ENCODE measurements around the gene HSPG2. TPM values are rescaled to one million over a fixed set of nuclear protein-coding genes. Genes with fewer than 3 reads are reported as not detected.

HSPG2 gene
- total RNA-seq, 1 donor from 2014 or later: 152 TPM

DNA sequence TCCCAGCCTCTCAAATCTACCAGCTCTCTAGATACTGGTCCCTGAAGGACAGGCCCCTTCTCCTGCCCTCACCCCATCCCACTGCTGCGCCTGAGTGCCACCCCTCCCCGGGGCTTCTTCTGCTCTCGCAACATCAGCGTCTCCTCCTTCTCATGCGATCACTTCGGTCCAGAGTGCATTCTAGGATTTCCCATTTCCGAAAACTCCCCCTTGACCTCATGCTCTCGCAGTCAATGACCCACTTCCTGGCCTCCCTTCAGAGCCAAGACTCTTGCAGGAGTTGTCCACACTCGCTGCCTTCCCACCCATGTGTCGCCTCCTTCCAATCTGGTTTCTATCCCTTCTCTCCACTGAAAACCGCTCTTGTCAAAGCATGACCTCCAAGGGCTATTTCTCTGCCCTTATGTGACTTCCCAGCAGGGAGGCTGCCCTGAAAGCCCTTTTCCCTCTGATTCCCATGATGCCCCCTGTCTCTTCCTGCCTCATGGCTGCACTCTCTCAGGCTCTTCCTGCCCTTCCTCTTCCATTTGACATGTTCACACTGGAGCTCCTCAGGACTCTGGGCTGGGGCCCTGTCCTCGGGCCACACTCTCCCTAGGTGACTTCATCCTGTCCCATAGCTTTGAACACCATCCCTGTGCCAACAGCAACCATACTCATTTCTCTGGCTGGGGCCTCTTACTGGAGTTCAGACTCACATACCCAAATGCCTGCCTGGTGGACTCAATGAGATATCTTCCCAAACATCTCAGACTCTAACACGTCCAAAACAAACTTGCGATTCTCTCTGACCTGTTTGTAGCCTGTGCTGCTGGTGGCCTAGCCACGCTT lies 79.1 kb downstream of the HSPG2 start:
- Histone ChIP-seq H3K4me3 (ENCODE audit: low read length in 3 of 3) (no peak overlapping the region), H3K36me3 (ENCODE audit: control insufficient read depth in 3 of 3, insufficient read depth in 3 of 3, low read length in 3 of 3) (peaks cover 39 to 77% (median 72%) of the 10 kb centered on the region in 3 donors), H3K27ac (ENCODE audit: low read depth, low read length) (no peak overlapping the region), H3K9me3 (ENCODE audit: control insufficient read depth in 3 of 3, low read length in 3 of 3) (no peaks in the 10 kb centered on the region), H3K9ac (ENCODE audit: low read depth in 1 of 3, low read length in 3 of 3) (no peak overlapping the region), H3K27me3 (ENCODE audit: control insufficient read depth in 3 of 3, insufficient read depth in 3 of 3, low read length in 3 of 3) (no peaks in the 10 kb centered on the region), H3K4me1 (ENCODE audit: control insufficient read depth in 3 of 3, insufficient read depth in 3 of 3, low read length in 3 of 3) (peaks cover 0 to 4% (median 0%) of the 10 kb centered on the region in 3 donors)

DNA sequence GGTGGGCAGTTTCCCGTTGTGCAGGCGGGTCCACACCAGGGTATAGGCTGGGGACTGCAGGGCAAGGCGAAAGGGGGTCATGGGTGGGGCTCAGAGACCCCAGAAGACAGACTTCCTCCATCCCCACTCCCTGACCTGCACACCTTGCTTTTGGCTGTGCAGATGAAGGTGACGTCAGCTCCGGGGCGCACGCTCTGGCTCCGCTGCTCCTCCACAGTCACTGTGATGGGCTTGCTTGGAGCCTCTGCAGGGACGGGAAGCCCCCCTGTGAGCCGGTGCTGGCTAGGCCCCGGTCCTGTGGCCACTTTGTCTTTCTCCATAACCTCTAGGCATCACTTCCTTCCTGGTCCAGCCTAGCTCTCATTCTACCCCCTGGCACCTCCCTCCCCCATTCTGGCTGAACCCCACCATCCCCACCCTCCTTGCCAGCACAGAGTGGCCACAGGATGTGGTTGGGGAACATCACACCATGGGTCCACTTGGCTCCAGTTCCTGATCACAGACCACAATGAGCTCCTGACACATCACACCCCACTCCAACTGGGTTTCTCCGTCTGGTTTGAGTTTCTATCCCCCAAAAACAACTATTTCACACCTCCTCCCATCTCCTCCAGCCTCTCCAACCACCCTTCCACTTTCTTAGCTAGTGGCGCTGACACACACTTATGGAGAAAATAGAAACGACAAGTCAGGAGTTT lies 79.8 kb downstream of the HSPG2 start:
- Histone ChIP-seq H3K4me1 (ENCODE audit: control insufficient read depth in 3 of 3, insufficient read depth in 3 of 3, low read length in 3 of 3) (peaks cover 0 to 4% (median 0%) of the 10 kb centered on the region in 3 donors), H3K9ac (ENCODE audit: low read depth in 1 of 3, low read length in 3 of 3) (no peak overlapping the region), H3K27ac (ENCODE audit: low read depth, low read length) (no peak overlapping the region), H3K27me3 (ENCODE audit: control insufficient read depth in 3 of 3, insufficient read depth in 3 of 3, low read length in 3 of 3) (no peaks in the 10 kb centered on the region), H3K9me3 (ENCODE audit: control insufficient read depth in 3 of 3, low read length in 3 of 3) (no peaks in the 10 kb centered on the region), H3K36me3 (ENCODE audit: control insufficient read depth in 3 of 3, insufficient read depth in 3 of 3, low read length in 3 of 3) (peaks cover 41 to 82% (median 77%) of the 10 kb centered on the region in 3 donors), H3K4me3 (ENCODE audit: low read length in 3 of 3) (no peak overlapping the region)

DNA sequence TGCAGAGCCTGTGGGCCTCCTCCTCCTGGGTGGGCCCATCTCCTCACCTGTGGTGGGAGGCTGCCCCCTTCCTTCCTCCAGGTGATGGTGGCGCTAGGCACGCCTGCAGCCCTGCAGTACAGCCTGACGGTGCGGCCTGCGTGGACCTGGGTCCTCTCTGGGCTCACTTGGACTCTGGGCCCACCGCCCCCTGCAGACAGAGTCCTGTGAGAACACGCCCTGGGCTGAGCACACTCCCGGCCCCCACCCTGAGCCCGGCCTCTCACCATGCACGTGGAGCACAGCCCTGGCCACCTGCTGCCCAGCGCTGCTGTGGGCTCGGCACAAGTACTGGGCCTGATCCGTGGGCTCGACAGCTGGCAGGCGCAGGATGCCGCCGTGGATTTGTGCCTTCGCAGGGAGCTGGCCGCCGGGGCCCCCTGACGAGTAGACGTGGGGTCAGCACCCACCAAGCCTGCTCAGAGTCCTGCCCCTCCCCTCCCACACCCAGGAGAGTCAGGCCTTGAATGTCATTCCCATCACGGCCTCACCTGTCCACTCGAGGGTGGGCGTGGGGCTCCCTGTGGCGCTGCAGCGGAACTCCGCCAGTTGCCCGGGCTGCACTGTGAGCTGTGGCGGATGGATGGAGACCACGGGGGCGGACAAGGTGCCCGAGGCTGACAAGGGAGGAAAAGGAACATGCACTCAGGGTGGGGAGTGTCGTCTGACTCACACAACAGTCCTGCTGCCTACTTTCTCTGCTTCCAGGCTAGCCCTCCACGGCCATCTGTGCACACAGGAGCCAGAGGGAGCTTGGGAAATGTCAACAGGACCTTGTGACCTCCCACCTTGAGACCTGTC lies 81.6 kb downstream of the HSPG2 start:
- Histone ChIP-seq H3K9ac (ENCODE audit: low read depth in 1 of 3, low read length in 3 of 3) (no peak overlapping the region), H3K36me3 (ENCODE audit: control insufficient read depth in 3 of 3, insufficient read depth in 3 of 3, low read length in 3 of 3) (peaks cover 46 to 80% (median 73%) of the 10 kb centered on the region in 3 donors), H3K27me3 (ENCODE audit: control insufficient read depth in 3 of 3, insufficient read depth in 3 of 3, low read length in 3 of 3) (no peaks in the 10 kb centered on the region), H3K4me1 (ENCODE audit: control insufficient read depth in 3 of 3, insufficient read depth in 3 of 3, low read length in 3 of 3) (peaks cover 0 to 2% (median 0%) of the 10 kb centered on the region in 3 donors), H3K27ac (ENCODE audit: low read depth, low read length) (no peak overlapping the region), H3K9me3 (ENCODE audit: control insufficient read depth in 3 of 3, low read length in 3 of 3) (no peaks in the 10 kb centered on the region), H3K4me3 (ENCODE audit: low read length in 3 of 3) (no peak overlapping the region)

DNA sequence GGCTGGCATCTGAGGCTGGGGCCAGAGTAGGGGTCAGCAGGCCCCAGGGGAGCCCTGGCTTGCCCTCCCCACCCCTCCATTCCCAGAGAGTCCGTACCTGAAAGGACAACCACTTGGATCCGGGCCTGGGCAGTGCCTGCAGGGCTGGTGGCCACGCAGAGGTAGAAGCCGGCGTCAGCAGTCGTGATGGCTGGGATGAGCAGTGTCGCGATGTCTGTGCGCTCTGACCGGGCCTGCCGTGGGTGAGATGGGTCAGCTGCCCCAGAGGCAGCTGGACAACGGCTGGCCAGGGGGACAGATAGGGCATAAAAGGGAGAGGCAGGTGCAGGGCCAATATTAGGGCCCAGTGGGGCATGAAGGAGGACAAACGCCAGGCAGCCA lies 82.4 kb downstream of the HSPG2 start:
- no peaks in the 10 kb centered on the region for H3K9me3 ChIP-seq (ENCODE audit: control insufficient read depth in 3 of 3, low read length in 3 of 3)

DNA sequence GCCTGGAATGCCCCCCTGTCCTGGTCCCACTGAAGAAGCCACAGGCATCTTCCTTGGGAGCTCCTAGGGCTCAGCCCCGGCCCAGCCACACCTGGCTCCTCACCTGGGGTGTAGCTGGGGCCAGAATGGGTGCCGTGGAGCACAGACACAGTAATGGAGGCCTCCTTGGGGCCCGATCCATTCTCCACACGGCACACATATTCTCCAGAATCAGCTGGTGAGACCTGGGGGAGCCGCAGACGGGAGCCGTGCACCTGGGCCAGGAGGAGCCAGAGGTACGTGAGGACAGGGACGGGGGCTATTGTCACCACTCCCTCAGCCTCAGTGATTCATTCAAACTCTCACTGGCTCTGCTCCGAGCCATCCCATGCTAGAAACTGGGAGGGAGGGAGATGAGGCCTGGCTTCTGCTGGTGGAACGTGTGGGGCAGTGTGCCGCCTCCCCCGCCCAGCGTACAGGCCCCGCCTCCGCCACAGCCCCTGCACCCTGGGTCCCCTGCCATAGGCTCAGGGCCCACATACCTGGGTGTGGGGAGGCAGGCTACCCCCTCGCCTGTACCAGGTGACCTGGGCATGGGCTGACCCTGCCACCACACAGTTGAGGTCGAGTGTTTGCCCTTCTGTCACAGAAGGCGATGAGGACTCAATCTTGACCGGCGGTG lies 82.9 kb downstream of the HSPG2 start:
- H3K27ac ChIP-seq (ENCODE audit: low read depth, low read length): no peak overlapping the region
- peaks cover 53 to 79% (median 62%) of the 10 kb centered on the region in 3 donors for H3K36me3 ChIP-seq (ENCODE audit: control insufficient read depth in 3 of 3, insufficient read depth in 3 of 3, low read length in 3 of 3)

More for the DNA sequence above, 82.4 kb downstream of the HSPG2 start:
- H3K36me3 ChIP-seq (ENCODE audit: control insufficient read depth in 3 of 3, insufficient read depth in 3 of 3, low read length in 3 of 3): peaks cover 53 to 81% (median 67%) of the 10 kb centered on the region in 3 donors
- H3K4me1 ChIP-seq (ENCODE audit: control insufficient read depth in 3 of 3, insufficient read depth in 3 of 3, low read length in 3 of 3): peaks cover 0 to 2% (median 0%) of the 10 kb centered on the region in 3 donors
- H3K9ac ChIP-seq (ENCODE audit: low read depth in 1 of 3, low read length in 3 of 3): no peak overlapping the region
- H3K27ac ChIP-seq (ENCODE audit: low read depth, low read length): no peak overlapping the region
- no peak overlapping the region for H3K4me3 ChIP-seq (ENCODE audit: low read length in 3 of 3)
- no peaks in the 10 kb centered on the region for H3K27me3 ChIP-seq (ENCODE audit: control insufficient read depth in 3 of 3, insufficient read depth in 3 of 3, low read length in 3 of 3)

DNA sequence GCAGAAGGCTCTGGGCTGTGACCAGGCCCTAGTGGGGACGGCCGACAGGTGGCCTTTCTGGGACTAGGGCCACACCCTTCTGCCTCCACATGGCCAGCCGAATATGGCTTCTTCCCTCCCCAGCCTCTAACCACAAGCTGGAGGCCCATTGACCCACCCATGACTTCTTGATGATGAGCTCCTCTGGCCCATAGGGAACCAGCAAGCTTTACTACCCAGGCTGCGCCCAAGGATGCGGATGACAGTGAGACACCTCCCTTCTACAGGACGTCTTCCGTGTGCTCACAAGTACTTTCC lies 84.0 kb downstream of the HSPG2 start:
- no peak overlapping the region for H3K4me3 ChIP-seq (ENCODE audit: low read length in 3 of 3)
- no peaks in the 10 kb centered on the region for H3K4me1 ChIP-seq (ENCODE audit: control insufficient read depth in 3 of 3, insufficient read depth in 3 of 3, low read length in 3 of 3)
- H3K36me3 ChIP-seq (ENCODE audit: control insufficient read depth in 3 of 3, insufficient read depth in 3 of 3, low read length in 3 of 3): peaks cover 55 to 80% (median 67%) of the 10 kb centered on the region in 3 donors
- H3K27ac ChIP-seq (ENCODE audit: low read depth, low read length): no peak overlapping the region
- no peaks in the 10 kb centered on the region for H3K27me3 ChIP-seq (ENCODE audit: control insufficient read depth in 3 of 3, insufficient read depth in 3 of 3, low read length in 3 of 3)
- H3K9me3 ChIP-seq (ENCODE audit: control insufficient read depth in 3 of 3, low read length in 3 of 3): no peaks in the 10 kb centered on the region
- H3K9ac ChIP-seq (ENCODE audit: low read depth in 1 of 3, low read length in 3 of 3): no peak overlapping the region

More for the DNA sequence above, 82.9 kb downstream of the HSPG2 start:
- H3K9me3 ChIP-seq (ENCODE audit: control insufficient read depth in 3 of 3, low read length in 3 of 3): no peaks in the 10 kb centered on the region
- H3K9ac ChIP-seq (ENCODE audit: low read depth in 1 of 3, low read length in 3 of 3): no peak overlapping the region
- no peak overlapping the region for H3K4me3 ChIP-seq (ENCODE audit: low read length in 3 of 3)
- no peaks in the 10 kb centered on the region for H3K27me3 ChIP-seq (ENCODE audit: control insufficient read depth in 3 of 3, insufficient read depth in 3 of 3, low read length in 3 of 3)
- H3K4me1 ChIP-seq (ENCODE audit: control insufficient read depth in 3 of 3, insufficient read depth in 3 of 3, low read length in 3 of 3): peaks cover 0 to 2% (median 0%) of the 10 kb centered on the region in 3 donors

DNA sequence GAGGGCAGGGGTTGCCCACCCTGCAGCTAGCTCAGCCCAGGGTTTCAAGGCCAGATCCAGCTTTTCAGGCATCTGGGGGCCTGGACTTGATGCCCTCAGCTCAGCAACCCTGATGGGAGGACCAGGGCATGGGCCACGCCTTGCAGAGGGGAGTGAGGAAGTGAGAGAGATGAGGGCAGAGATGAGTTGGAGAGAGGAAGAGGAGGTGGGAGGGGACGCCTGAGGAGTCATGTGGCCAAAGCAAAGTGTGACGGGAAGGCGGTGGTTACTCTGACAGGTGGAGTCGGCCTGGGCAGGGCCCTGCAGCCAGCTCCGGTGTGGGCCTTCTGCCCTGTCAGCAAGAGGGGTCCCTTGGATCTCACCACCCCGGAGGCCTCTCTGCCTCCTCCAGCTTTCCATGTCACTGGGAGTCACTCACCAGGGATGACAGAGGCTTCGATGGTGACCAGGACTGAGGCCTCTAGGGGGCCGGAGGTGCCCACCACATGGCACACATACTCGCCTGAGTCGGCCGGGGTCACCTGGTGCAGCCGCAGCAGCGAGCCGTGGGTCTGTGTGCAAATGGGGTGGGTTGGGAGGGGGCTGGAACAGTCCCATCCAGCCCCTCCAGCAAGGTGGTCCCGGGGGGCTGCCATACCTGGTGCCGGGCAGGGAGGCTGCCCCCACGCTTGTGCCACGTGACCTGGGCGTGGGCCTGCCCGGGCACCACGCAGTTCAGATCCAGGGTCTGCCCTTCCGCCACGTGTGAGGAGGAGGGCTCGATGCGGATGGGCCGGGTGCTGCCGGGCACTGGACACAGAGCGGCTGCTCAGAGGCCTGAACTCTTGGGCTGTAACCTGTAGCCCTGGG lies 84.6 kb downstream of the HSPG2 start:
- no peak overlapping the region for H3K4me3 ChIP-seq (ENCODE audit: low read length in 3 of 3)
- no peak overlapping the region for H3K27ac ChIP-seq (ENCODE audit: low read depth, low read length)
- H3K9ac ChIP-seq (ENCODE audit: low read depth in 1 of 3, low read length in 3 of 3): no peak overlapping the region
- H3K9me3 ChIP-seq (ENCODE audit: control insufficient read depth in 3 of 3, low read length in 3 of 3): no peaks in the 10 kb centered on the region
- H3K27me3 ChIP-seq (ENCODE audit: control insufficient read depth in 3 of 3, insufficient read depth in 3 of 3, low read length in 3 of 3): no peaks in the 10 kb centered on the region
- peaks cover 57 to 81% (median 69%) of the 10 kb centered on the region in 3 donors for H3K36me3 ChIP-seq (ENCODE audit: control insufficient read depth in 3 of 3, insufficient read depth in 3 of 3, low read length in 3 of 3)
- H3K4me1 ChIP-seq (ENCODE audit: control insufficient read depth in 3 of 3, insufficient read depth in 3 of 3, low read length in 3 of 3): no peaks in the 10 kb centered on the region

DNA sequence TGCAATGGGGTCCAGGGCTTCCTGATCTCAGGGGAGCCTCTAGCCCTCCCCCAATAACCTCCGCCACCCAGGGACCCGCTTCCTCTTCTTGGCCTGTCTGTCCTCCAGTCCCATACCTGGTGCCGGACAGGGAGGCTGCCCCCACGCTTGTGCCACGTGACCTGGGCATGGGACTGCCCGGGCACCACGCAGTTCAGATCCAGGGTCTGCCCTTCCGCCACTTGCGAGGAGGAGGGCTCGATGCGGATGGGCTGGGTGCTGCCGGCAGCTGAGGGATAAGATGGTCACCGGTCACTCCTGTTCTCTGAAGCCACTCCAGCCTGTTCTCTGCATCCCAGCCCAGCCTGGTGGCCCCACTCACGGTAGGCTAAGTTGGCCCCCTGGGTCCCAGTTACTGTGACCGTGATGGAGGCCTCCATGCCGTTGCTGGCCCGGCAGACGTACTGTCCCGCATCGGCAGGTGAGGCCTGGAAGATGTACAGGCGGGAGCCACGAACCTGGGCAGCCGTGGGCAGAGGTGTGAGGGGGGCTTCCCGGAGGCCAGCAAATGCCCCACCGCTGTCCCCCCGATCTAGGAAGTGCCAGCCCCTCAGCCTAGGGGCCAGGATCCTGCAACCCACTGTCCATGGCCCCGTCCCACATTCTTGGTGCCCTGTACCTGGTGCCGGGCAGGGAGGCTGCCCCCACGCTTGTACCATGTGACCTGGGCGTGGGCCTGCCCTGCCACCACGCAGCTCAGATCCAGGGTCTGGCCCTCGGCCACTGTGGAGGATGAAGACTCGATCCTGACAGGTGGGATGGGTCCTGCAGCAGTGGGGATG lies 85.5 kb downstream of the HSPG2 start:
- no peaks in the 10 kb centered on the region for H3K9me3 ChIP-seq (ENCODE audit: control insufficient read depth in 3 of 3, low read length in 3 of 3)
- peaks cover 54 to 79% (median 67%) of the 10 kb centered on the region in 3 donors for H3K36me3 ChIP-seq (ENCODE audit: control insufficient read depth in 3 of 3, insufficient read depth in 3 of 3, low read length in 3 of 3)
- no peaks in the 10 kb centered on the region for H3K27me3 ChIP-seq (ENCODE audit: control insufficient read depth in 3 of 3, insufficient read depth in 3 of 3, low read length in 3 of 3)
- no peak overlapping the region for H3K27ac ChIP-seq (ENCODE audit: low read depth, low read length)
- no peak overlapping the region for H3K4me3 ChIP-seq (ENCODE audit: low read length in 3 of 3)
- no peak overlapping the region for H3K9ac ChIP-seq (ENCODE audit: low read depth in 1 of 3, low read length in 3 of 3)
- H3K4me1 ChIP-seq (ENCODE audit: control insufficient read depth in 3 of 3, insufficient read depth in 3 of 3, low read length in 3 of 3): no peaks in the 10 kb centered on the region
